K562 (cell line): Measurements from ENCODE around the gene MANBA. TPM values are rescaled to one million over a fixed set of nuclear protein-coding genes. Genes with fewer than 3 reads are reported as not detected.

Source experiments
- ATF6 ChIP-seq: sonication (generic); formaldehyde crosslinking; IDR thresholded peaks from 2 replicates; pipeline ENCODE4 v1.4.0; 2020; ENCODE audit warnings: mild to moderate bottlenecking, missing genetic modification reagents
- CBFA2T2 ChIP-seq: fragments of 450-650 bp; conservative IDR thresholded peaks from 2 replicates; pipeline ENCODE4 v1.6.1; 2017; ENCODE audit warnings: mild to moderate bottlenecking
- E2F1 ChIP-seq: sonication (generic); formaldehyde crosslinking; IDR thresholded peaks from 2 replicates; pipeline ENCODE4 v1.8.1; 2023; ENCODE audit warnings: mild to moderate bottlenecking, missing genetic modification reagents, moderate library complexity
- EGR1 ChIP-seq: fragments of 450-650 bp; conservative IDR thresholded peaks from 2 replicates; pipeline ENCODE4 v1.6.1; 2017; ENCODE audit warnings: mild to moderate bottlenecking
- FOSL1 ChIP-seq: fragments of 200-800 bp; sonication (Bioruptor generic); conservative IDR thresholded peaks from 2 replicates; pipeline ENCODE4 v1.6.1; 2016; ENCODE audit warnings: missing genetic modification characterization, missing compliant biosample characterization
- GATA2 ChIP-seq: sonication (generic); formaldehyde crosslinking; IDR thresholded peaks from 2 replicates; pipeline ENCODE4 v1.4.0; 2020; ENCODE audit warnings: mild to moderate bottlenecking, missing genetic modification reagents
- HLTF ChIP-seq: fragments of 450-650 bp; IDR thresholded peaks from 2 replicates; pipeline ENCODE4 v1.6.1; 2016
- HNRNPH1 ChIP-seq: fragments of 200-400 bp; formaldehyde crosslinking; optimal IDR thresholded peaks from 2 replicates; pipeline ENCODE3; 2017; ENCODE audit warnings: low read depth, mild to moderate bottlenecking, low read length, moderate library complexity
- KLF6 ChIP-seq: fragments of 250-450 bp; sonication (Bioruptor Pico); IDR thresholded peaks from 2 replicates; pipeline ENCODE4 v1.4.0; 2020; ENCODE audit warnings: mild to moderate bottlenecking, moderate library complexity, borderline replicate concordance
- RBM15 ChIP-seq: fragments of 200-400 bp; formaldehyde crosslinking; IDR thresholded peaks from 2 replicates; pipeline ENCODE4 v1.6.1; 2018; ENCODE audit warnings: mild to moderate bottlenecking, low read length, moderate library complexity; ENCODE audit not compliant: insufficient read depth
- RBM25 ChIP-seq: fragments of 200-400 bp; formaldehyde crosslinking; IDR thresholded peaks from 2 replicates; pipeline ENCODE4 v1.6.1; 2018; ENCODE audit warnings: low read length, low read depth, moderate library complexity; ENCODE audit not compliant: severe bottlenecking
- TARDBP ChIP-seq: fragments of 450-650 bp; IDR thresholded peaks from 2 replicates; pipeline ENCODE4 v1.6.1; 2016
- ZBTB40 ChIP-seq, 2 experiments: fragments of 450-650 bp in 1 of 2; sonication (generic) in 1 of 2; formaldehyde crosslinking in 1 of 2; IDR thresholded peaks; 2 replicates each; pipeline versions ENCODE4 v1.7.1 to v1.9.0; 2016 to 2022; ENCODE audit warnings: inconsistent platforms in 1 of 2, mild to moderate bottlenecking in 1 of 2, missing genetic modification reagents in 1 of 2
- polyA plus RNA-seq, 8 experiments: library from polyadenylated mRNA; depleted of rRNA in 4 of 8; stranded (reverse) in 5 of 8; unstranded in 3 of 8; fragments of >200 nt; fragmentation: Nextera tagmentation in 2 of 8; fragmentation: Illumina TruSeq in 1 of 8; extraction: Ambion mirVana in 2 of 8; extraction: Trizol in 1 of 8; gene quantifications; 2 replicates each; pipeline versions ENCODE4 v1.2.1 to v1.2.3, GENCODE V29; 2011 to 2014; ENCODE audit warnings: inconsistent platforms in 1 of 8, missing spikeins in 1 of 8
- total RNA-seq, 7 experiments: library from RNA; depleted of rRNA in 6 of 7; stranded (reverse); fragments of >200 nt in 6 of 7; fragmentation: Illumina TruSeq in 2 of 7; extraction: Trizol in 2 of 7; gene quantifications; 2 replicates each; pipeline versions ENCODE4 v1.2.1 to v1.2.3, GENCODE V29; 2011 to 2021; ENCODE audit warnings: low replicate concordance in 1 of 7

Gene MANBA
- total and polyA plus RNA-seq, 9 of the 15 experiments (the other 6 are each of a cell fraction or from before 2014, with no cell fraction given) = 1.8 to 12.9 (median 7.7) TPM

GRCh38 chr4:102627831-102628523 is 132.8 kb downstream of the MANBA start (continued):
- no peak for TF ChIP-seq E2F1
- TF ChIP-seq GATA2 (CRISPR knock-in tag) = peak; percentile 18; the same call in 1 of the 2 replicates
- 0 out of 2 replicates have a peak, but pooled peaks have one; percentile 7 for TF ChIP-seq EGR1
- no peak for TF ChIP-seq HLTF
- peak; percentile 90 for TF ChIP-seq FOSL1 (tag)
- no peak for TF ChIP-seq RBM25
- TF ChIP-seq CBFA2T2 = peak; percentile 43
- TF ChIP-seq KLF6 (CRISPR knock-in tag) = no peak
- no peak for TF ChIP-seq RBM15
- TF ChIP-seq ATF6 (CRISPR knock-in tag) = no peak
- TF ChIP-seq TARDBP = no peak
- no peak for TF ChIP-seq ZBTB40 (IDR thresholded peaks at IDR 0.05)
- no peak for TF ChIP-seq ZBTB40 (CRISPR knock-in tag; IDR thresholded peaks at IDR 0.05)
- no peak for TF ChIP-seq HNRNPH1
